Choroid plexus epithelial cell (primary cell): ENCODE results near the gene ZNF772.

Experiments
- DNase-seq: peaks from one replicate; pipeline ENCODE4 v3.0.0-alpha.2; 2010; ENCODE audit warnings: low read depth
- H3K4me3 ChIP-seq: 2 replicates; pipeline ENCODE4 v1.5.1; 2011; ENCODE audit warnings: low read depth, mild to moderate bottlenecking, control low read depth, low read length, moderate library complexity
- TF ChIP-seq, protein P1 (sequence below): conservative IDR thresholded peaks from 2 replicates; pipeline ENCODE4 v1.5.1; 2011; ENCODE audit warnings: low read depth, mild to moderate bottlenecking, control low read depth, inconsistent platforms, low read length, moderate library complexity

Gene ZNF772

DNA sequence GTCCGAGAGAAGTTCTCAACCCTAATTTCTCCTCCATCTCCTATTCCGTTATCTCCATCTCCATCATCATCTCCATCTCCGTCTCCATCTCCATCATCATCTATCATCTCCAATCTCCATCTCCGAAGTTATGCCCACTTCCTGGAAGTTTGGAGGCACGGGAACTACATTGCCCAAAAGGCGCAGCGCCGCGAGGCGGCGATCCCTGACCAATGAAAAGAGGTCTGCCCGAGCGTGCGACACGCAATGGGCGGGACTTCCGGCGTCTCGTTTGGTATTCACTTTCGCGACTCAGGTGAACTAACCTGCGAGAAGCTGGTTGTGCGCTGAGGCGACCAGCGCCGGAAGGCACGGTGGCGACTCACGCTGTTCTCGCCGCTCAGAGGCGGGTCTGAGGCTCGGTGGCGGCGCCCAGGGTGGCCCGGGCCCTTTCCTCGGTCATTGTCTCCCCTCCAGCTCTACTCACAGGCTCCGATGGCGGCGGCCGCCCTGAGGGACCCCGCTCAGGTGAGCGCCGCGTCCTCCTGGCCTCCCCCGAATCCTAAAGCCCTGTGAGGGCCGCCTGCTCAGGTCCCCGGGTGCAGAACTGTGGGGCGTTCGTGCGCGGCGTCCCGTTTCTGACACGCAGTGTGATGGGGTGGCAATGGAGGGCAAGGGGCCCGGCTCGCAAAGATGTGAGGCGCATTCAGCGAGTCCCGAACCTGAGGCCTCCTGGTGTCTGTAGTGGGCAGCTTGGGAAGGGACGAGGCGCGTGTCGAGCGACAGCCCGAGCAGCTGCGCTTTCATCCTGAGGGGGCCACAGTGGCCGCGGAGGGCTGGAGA is 10.3 kb upstream of the ZNF772 start, which contains the start of gene ZNF419:
ZNF419 (plus strand) TSS at position 274 of the 822 bp plus-strand sequence; CDS start at position 475, 201 bp downstream.
- H3K4me3 ChIP-seq: peak within 1 kb of the TSS; percentile 95
- peak; percentile 87 for DNase-seq
- TF ChIP-seq, protein P1, sequence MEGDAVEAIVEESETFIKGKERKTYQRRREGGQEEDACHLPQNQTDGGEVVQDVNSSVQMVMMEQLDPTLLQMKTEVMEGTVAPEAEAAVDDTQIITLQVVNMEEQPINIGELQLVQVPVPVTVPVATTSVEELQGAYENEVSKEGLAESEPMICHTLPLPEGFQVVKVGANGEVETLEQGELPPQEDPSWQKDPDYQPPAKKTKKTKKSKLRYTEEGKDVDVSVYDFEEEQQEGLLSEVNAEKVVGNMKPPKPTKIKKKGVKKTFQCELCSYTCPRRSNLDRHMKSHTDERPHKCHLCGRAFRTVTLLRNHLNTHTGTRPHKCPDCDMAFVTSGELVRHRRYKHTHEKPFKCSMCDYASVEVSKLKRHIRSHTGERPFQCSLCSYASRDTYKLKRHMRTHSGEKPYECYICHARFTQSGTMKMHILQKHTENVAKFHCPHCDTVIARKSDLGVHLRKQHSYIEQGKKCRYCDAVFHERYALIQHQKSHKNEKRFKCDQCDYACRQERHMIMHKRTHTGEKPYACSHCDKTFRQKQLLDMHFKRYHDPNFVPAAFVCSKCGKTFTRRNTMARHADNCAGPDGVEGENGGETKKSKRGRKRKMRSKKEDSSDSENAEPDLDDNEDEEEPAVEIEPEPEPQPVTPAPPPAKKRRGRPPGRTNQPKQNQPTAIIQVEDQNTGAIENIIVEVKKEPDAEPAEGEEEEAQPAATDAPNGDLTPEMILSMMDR: peak; percentile 42

- peak; percentile 21 for DNase-seq
Observed at GRCh38 chr19:57473646-57474045, 3.7 kb downstream of the ZNF772 start.

DNA sequence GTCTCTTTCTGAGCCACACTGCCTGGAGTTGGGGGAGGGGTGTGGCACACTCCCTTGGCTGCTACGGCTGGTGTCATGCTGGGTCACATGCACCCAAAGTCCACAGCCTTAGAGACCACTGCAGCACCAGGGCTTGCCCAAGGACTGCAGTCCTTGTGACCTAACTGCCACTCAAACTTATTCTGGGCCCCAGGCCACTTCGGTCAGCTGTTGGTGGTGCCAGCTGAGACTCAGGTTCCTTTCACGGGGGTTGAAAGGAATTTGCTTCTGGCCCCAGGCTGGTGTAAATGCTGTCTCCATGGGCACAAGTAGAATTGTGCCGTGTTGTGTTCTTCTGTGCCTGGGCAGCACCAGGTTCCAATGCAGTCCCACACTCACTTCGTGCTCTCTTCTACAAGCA is 10.9 kb downstream of the ZNF772 start:
- no peak overlapping the region for H3K4me3 ChIP-seq
- TF ChIP-seq, protein P1: no peak
- DNase-seq: no peak

More at GRCh38 chr19:57473646-57474045, 3.7 kb downstream of the ZNF772 start:
- TF ChIP-seq, protein P1: no peak
- H3K4me3 ChIP-seq: no peak overlapping the region

DNA sequence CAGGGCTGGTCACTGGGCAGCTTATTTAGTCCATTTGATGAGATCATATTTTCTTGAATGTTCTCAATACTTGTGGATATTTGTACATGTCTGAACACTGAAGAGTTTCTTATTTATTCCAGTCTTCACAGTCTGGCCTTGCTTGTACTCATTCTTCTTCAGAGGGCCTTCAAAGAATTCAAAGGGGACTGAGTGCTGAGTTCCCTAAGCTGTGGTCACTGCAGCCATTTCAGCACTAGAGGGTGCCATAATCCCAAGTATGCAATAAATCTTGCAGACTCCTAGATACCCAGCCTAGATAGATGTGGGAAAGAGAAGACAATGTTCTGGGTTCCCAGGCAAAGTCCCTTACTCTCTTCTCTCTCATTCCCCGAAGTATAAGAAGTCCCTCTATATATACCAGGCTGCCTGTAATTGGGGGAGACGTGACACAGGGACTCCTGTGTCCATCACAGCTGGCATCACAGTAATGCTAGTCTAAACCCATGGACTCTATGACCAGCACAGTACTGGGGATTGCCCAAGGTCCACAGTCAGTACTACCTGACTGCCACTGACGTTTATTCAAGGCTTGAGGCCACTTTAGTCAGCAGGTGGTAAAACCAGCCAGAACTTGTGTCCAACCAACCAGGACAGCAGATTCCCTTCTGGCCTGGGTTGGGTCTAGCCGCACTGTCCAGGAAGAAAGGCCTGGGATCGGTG is 11.5 kb downstream of the ZNF772 start:
- TF ChIP-seq, protein P1: peak; percentile 39
- peak; percentile 25 for DNase-seq
- no peak overlapping the region for H3K4me3 ChIP-seq

DNA sequence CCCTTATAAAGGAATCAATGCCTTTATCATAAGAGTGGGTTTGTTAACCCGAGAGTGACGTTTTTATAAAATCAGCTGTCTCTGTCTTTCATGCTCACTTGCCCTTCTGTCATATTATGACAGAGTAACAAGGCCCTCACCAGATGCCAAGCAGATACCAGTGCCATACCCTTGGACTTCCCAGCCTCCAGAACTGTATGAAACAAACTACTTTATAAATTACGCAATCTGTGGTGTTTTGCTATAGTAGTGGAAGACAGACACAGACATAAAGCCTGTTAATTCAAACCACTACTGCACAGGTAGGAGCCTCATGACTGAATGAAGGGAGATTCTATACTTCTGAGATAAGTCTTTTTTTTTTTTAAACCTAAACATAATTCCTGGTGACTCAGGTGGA is 25.1 kb downstream of the ZNF772 start:
- no peak overlapping the region for H3K4me3 ChIP-seq
- no peak for DNase-seq
- TF ChIP-seq, protein P1: no peak

- no peak overlapping the region for H3K4me3 ChIP-seq
- TF ChIP-seq, protein P1: no peak
- no peak for DNase-seq
Observed at GRCh38 chr19:57443121-57443696, 34.2 kb downstream of the ZNF772 start.
